Measurements from ENCODE around the gene EPS8. TPM values are rescaled to one million over a fixed set of nuclear protein-coding genes. Genes with fewer than 3 reads are reported as not detected.

Gene EPS8
- total RNA-seq, 4 donors from 2014 or later: 54.4 to 120 (median 78.7) TPM

GRCh38 chr12:15823360-15824128 lies 34.4 kb upstream of the EPS8 start:
- Histone ChIP-seq H3K9me3 (no peaks in the 10 kb centered on the region), H3K36me3 (no peaks in the 10 kb centered on the region), H3K27ac (replicated peaks in 1 of 4) (no peak overlapping the region), H3K27me3 (no peaks in the 10 kb centered on the region), H3K4me1 (no peaks in the 10 kb centered on the region), H3K4me3 (no peak overlapping the region)
- TF ChIP-seq POLR2A (IDR thresholded peaks at IDR 0.05; ENCODE audit: low read depth) (no peak), EP300 (IDR thresholded peaks at IDR 0.05) (no peak), CTCF (IDR thresholded peaks at IDR 0.05) (no peak), POLR2AphosphoS5 (IDR thresholded peaks at IDR 0.05) (no peak)
- intact Hi-C loops (cut with DNase I): no loop called here
- no peak for DNase-seq (ENCODE audit: extremely low spot score)
- 97% methylated on average over 3 of the region's 3 CpGs for WGBS

GRCh38 chr12:15819644-15820437 lies 30.7 kb upstream of the EPS8 start:
- DNase-seq (ENCODE audit: extremely low spot score): no peak
- Histone ChIP-seq H3K4me1 (no peaks in the 10 kb centered on the region), H3K4me3 (no peak overlapping the region), H3K27ac (replicated peaks in 1 of 4) (no peak overlapping the region), H3K9me3 (peaks cover 0 to 8% (median 2%) of the 10 kb centered on the region in 4 donors), H3K36me3 (no peaks in the 10 kb centered on the region), H3K27me3 (no peaks in the 10 kb centered on the region)
- 72% methylated on average over 3 of the region's 3 CpGs for WGBS
- no peak for TF ChIP-seq POLR2AphosphoS5 (IDR thresholded peaks at IDR 0.05)
- TF ChIP-seq EP300 (IDR thresholded peaks at IDR 0.05): no peak
- no peak for TF ChIP-seq CTCF (IDR thresholded peaks at IDR 0.05)
- no peak for TF ChIP-seq POLR2A (IDR thresholded peaks at IDR 0.05; ENCODE audit: low read depth)
- intact Hi-C loops (cut with DNase I): no loop called here

- intact Hi-C loops (cut with DNase I): no loop called here
- Histone ChIP-seq H3K4me1 (no peaks in the 10 kb centered on the region), H3K36me3 (no peaks in the 10 kb centered on the region), H3K27ac (replicated peaks in 1 of 4) (no peak overlapping the region), H3K27me3 (no peaks in the 10 kb centered on the region), H3K4me3 (no peak overlapping the region), H3K9me3 (peaks cover 0 to 8% (median 2%) of the 10 kb centered on the region in 4 donors)
- DNase-seq (ENCODE audit: extremely low spot score): no peak
- WGBS: 96% methylated on average over 1 of the region's 1 CpG
- TF ChIP-seq EP300 (IDR thresholded peaks at IDR 0.05) (no peak), POLR2AphosphoS5 (IDR thresholded peaks at IDR 0.05) (no peak), POLR2A (IDR thresholded peaks at IDR 0.05; ENCODE audit: low read depth) (no peak), CTCF (IDR thresholded peaks at IDR 0.05) (no peak)
Measured at GRCh38 chr12:15818418-15818817, 29.2 kb upstream of the EPS8 start.

GRCh38 chr12:15815730-15816129 lies 26.5 kb upstream of the EPS8 start:
- Histone ChIP-seq H3K27me3 (no peaks in the 10 kb centered on the region), H3K36me3 (no peaks in the 10 kb centered on the region), H3K4me3 (no peak overlapping the region), H3K9me3 (peaks cover 0 to 8% (median 2%) of the 10 kb centered on the region in 4 donors), H3K4me1 (no peaks in the 10 kb centered on the region), H3K27ac (replicated peaks in 1 of 4) (no peak overlapping the region)
- no peak for TF ChIP-seq POLR2AphosphoS5 (IDR thresholded peaks at IDR 0.05)
- TF ChIP-seq POLR2A (IDR thresholded peaks at IDR 0.05; ENCODE audit: low read depth): no peak
- TF ChIP-seq CTCF (IDR thresholded peaks at IDR 0.05): no peak
- no peak for TF ChIP-seq EP300 (IDR thresholded peaks at IDR 0.05)
- WGBS: 74% methylated on average over 2 of the region's 2 CpGs
- DNase-seq (ENCODE audit: extremely low spot score): no peak
- intact Hi-C loops (cut with DNase I): no loop called here
